Astrocyte (in vitro differentiated cells and primary cell): Measurements from ENCODE around the gene KDM4B.

Experiments
- EZH2 ChIP-seq: IDR thresholded peaks from 2 replicates; pipeline ENCODE4 v1.6.1; 2012; ENCODE audit warnings: mild to moderate bottlenecking, low read length, inconsistent platforms; ENCODE audit not compliant: insufficient read depth
- TF ChIP-seq, protein P1 (sequence below): IDR thresholded peaks from 2 replicates; pipeline ENCODE4 v1.5.1; 2011; ENCODE audit warnings: low read depth, mild to moderate bottlenecking, inconsistent platforms, low read length, moderate library complexity; ENCODE audit not compliant: insufficient read depth

DNA sequence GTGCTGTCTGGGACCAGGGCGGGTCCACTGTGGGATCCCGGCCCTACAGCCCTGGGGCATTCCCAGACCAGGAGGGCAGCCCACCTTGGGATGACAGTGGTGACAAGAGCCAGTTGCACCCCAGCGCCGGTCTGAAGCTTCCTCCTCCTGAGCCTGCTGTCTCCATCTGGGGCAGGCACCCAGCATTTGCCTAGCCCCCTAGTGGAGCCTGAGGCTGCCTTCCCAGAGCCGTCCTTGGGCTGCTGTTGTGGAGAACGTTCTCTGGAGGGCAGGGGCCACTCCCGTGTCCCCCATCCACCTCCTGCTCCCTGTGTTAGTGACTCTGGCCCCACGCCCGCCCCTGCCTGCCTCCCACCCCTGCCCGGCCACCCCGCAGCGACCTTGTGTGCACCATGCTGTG, 148.5 kb downstream of the KDM4B start:
- TF ChIP-seq, protein P1, sequence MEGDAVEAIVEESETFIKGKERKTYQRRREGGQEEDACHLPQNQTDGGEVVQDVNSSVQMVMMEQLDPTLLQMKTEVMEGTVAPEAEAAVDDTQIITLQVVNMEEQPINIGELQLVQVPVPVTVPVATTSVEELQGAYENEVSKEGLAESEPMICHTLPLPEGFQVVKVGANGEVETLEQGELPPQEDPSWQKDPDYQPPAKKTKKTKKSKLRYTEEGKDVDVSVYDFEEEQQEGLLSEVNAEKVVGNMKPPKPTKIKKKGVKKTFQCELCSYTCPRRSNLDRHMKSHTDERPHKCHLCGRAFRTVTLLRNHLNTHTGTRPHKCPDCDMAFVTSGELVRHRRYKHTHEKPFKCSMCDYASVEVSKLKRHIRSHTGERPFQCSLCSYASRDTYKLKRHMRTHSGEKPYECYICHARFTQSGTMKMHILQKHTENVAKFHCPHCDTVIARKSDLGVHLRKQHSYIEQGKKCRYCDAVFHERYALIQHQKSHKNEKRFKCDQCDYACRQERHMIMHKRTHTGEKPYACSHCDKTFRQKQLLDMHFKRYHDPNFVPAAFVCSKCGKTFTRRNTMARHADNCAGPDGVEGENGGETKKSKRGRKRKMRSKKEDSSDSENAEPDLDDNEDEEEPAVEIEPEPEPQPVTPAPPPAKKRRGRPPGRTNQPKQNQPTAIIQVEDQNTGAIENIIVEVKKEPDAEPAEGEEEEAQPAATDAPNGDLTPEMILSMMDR, result no peak
- no peak for TF ChIP-seq EZH2
